Ovary (tissue), 3 donors: ENCODE data around the gene PKN3.

Source experiments
- POLR2A ChIP-seq: fragments of 450-650 bp; IDR thresholded peaks from one replicate; pipeline ENCODE4 v1.6.1; 2017; ENCODE audit warnings: antibody characterized with exemption, mild to moderate bottlenecking, moderate library complexity
- TF ChIP-seq, protein P1 (sequence below), 3 donors: fragments of 450-650 bp in 2 of 3; fragments of 200-600 bp in 1 of 3; IDR thresholded peaks; one replicate each; pipeline versions ENCODE4 v1.5.1 to v1.8.0; 2016 to 2022; ENCODE audit warnings: antibody characterized with exemption in 3 of 3, mild to moderate bottlenecking in 1 of 3
- donor health status: DM: no; HTN: no; CAD: no.

- no peak for TF ChIP-seq POLR2A
- TF ChIP-seq, protein P1, sequence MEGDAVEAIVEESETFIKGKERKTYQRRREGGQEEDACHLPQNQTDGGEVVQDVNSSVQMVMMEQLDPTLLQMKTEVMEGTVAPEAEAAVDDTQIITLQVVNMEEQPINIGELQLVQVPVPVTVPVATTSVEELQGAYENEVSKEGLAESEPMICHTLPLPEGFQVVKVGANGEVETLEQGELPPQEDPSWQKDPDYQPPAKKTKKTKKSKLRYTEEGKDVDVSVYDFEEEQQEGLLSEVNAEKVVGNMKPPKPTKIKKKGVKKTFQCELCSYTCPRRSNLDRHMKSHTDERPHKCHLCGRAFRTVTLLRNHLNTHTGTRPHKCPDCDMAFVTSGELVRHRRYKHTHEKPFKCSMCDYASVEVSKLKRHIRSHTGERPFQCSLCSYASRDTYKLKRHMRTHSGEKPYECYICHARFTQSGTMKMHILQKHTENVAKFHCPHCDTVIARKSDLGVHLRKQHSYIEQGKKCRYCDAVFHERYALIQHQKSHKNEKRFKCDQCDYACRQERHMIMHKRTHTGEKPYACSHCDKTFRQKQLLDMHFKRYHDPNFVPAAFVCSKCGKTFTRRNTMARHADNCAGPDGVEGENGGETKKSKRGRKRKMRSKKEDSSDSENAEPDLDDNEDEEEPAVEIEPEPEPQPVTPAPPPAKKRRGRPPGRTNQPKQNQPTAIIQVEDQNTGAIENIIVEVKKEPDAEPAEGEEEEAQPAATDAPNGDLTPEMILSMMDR (IDR thresholded peaks at IDR 0.05): no peak
These were observed 21.8 kb downstream of the PKN3 start, which contains the start of gene ZDHHC12 for GRCh38 chr9:128723866-128724743.
